DMS79 treated with DMSO at 0.1 percent for 48 hours (cell line): ENCODE measurements around the gene CACNA1I.

Experiments
- DNase-seq: peaks from one replicate; lab custom pipeline; 2025; lab: John Stamatoyannopoulos, UW

Gene CACNA1I

GRCh38 chr22:39598017-39598965, 27.7 kb downstream of the CACNA1I start:
- DNase-seq = no peak

- no peak for DNase-seq
Observed at GRCh38 chr22:39600491-39601179, 30.1 kb downstream of the CACNA1I start.

- no peak for DNase-seq
Observed at GRCh38 chr22:39601180-39601535, 30.6 kb downstream of the CACNA1I start.

- DNase-seq = no peak
Observed at GRCh38 chr22:39603345-39603744, 32.8 kb downstream of the CACNA1I start.

- DNase-seq = no peak
Observed at GRCh38 chr22:39610246-39610645, 39.7 kb downstream of the CACNA1I start.

GRCh38 chr22:39610766-39611165, 40.2 kb downstream of the CACNA1I start:
- no peak for DNase-seq

- no peak for DNase-seq
Observed at GRCh38 chr22:39611360-39611759, 40.8 kb downstream of the CACNA1I start.

- DNase-seq = no peak
Observed at GRCh38 chr22:39612811-39613548, 42.4 kb downstream of the CACNA1I start.

- no peak for DNase-seq
Observed at GRCh38 chr22:39613549-39613921, 43.0 kb downstream of the CACNA1I start.

GRCh38 chr22:39614442-39614841, 43.9 kb downstream of the CACNA1I start:
- DNase-seq = no peak

- DNase-seq = no peak
Observed at GRCh38 chr22:39616051-39616450, 45.5 kb downstream of the CACNA1I start.

- DNase-seq = no peak
Observed at GRCh38 chr22:39616781-39617180, 46.2 kb downstream of the CACNA1I start.

- no peak for DNase-seq
Observed at GRCh38 chr22:39617342-39617741, 46.8 kb downstream of the CACNA1I start.

- DNase-seq = no peak
Observed at GRCh38 chr22:39617970-39618757, 47.6 kb downstream of the CACNA1I start.

- DNase-seq = no peak
Observed at GRCh38 chr22:39618996-39619530, 48.5 kb downstream of the CACNA1I start.

GRCh38 chr22:39620924-39621690, 50.6 kb downstream of the CACNA1I start:
- no peak for DNase-seq

- no peak for DNase-seq
Observed at GRCh38 chr22:39621826-39622225, 51.3 kb downstream of the CACNA1I start.

- DNase-seq = no peak
Observed at GRCh38 chr22:39622881-39623367, 52.4 kb downstream of the CACNA1I start.

- no peak for DNase-seq
Observed at GRCh38 chr22:39623603-39624500, 53.3 kb downstream of the CACNA1I start.

GRCh38 chr22:39624501-39624821, 53.9 kb downstream of the CACNA1I start:
- DNase-seq = no peak
